HepG2 (cell line): ENCODE data around the gene SLC27A3. TPM values are rescaled to one million over a fixed set of nuclear protein-coding genes. Genes with fewer than 3 reads are reported as not detected.

Experiments used
- HMGXB3 ChIP-seq: sonication (generic); formaldehyde crosslinking; IDR thresholded peaks from 2 replicates; pipeline ENCODE4 v1.4.0; 2020; ENCODE audit warnings: missing genetic modification reagents, borderline replicate concordance
- ZNF143 ChIP-seq: sonication (generic); formaldehyde crosslinking; IDR thresholded peaks from 2 replicates; pipeline ENCODE4 v1.4.0; 2020; ENCODE audit warnings: missing genetic modification reagents
- ZNF33B ChIP-seq: sonication (generic); formaldehyde crosslinking; IDR thresholded peaks from 2 replicates; pipeline ENCODE4 v1.5.1; 2020; ENCODE audit warnings: mild to moderate bottlenecking, missing genetic modification reagents
- ZNF713 ChIP-seq: sonication (generic); formaldehyde crosslinking; IDR thresholded peaks from 2 replicates; pipeline ENCODE4 v1.4.0; 2020; ENCODE audit warnings: mild to moderate bottlenecking, missing genetic modification reagents
- polyA plus RNA-seq, 8 experiments: library from polyadenylated mRNA; depleted of rRNA in 3 of 8; stranded (reverse) in 7 of 8; unstranded in 1 of 8; fragments of >200 nt; fragmentation: Illumina TruSeq in 4 of 8; extraction: Trizol in 4 of 8; gene quantifications; 2 replicates each; pipeline versions ENCODE4 v1.2.1 to v1.2.3, GENCODE V29; 2011 to 2016; ENCODE audit warnings: low read depth in 4 of 8, missing spikeins in 1 of 8, mixed read lengths in 1 of 8; ENCODE audit not compliant: insufficient read depth in 1 of 8
- small RNA-seq, 3 experiments: library from RNA; depleted of rRNA; stranded (forward); fragments of <200 nt; gene quantifications; one replicate each; pipeline ENCODE3, GENCODE V24; 2012; ENCODE audit warnings: low read depth in 2 of 3, low replicate concordance in 1 of 3; ENCODE audit not compliant: insufficient read length in 3 of 3, insufficient read depth in 2 of 3
- total RNA-seq, 5 experiments: library from RNA; depleted of rRNA; stranded (reverse); fragments of >200 nt; fragmentation: Illumina TruSeq; extraction: Trizol; gene quantifications; 2 replicates each; pipeline ENCODE4 v1.2.3, GENCODE V29; 2016; ENCODE audit warnings: low read depth in 1 of 5

SLC27A3 gene
- total and polyA plus RNA-seq, 2 of the 13 experiments (the other 11 are each of a cell fraction or from before 2014, with no cell fraction given): 4.3 to 10.3 TPM

GRCh38 chr1:153827168-153827964 is 52.2 kb downstream of the SLC27A3 start (continued):
- TF ChIP-seq HMGXB3: no peak
- no peak for TF ChIP-seq ZNF713 (CRISPR knock-in tag)
- TF ChIP-seq ZNF143 (CRISPR knock-in tag): no peak
- TF ChIP-seq ZNF33B: no peak

Small RNAs within 50 kb of the gene (small RNA-seq; reads per million reads assigned to genes)
- gene RF00019: 0 reads per million in 3 experiments

Other genes starting within 250 kb of the SLC27A3 start
- 85.0 and 87.3 TPM in 2 replicates for gene S100A6, start 239.4 kb upstream of the SLC27A3 start, total RNA-seq (2016; rRNA removed; fragmentation: Illumina TruSeq; extraction: Trizol)
- 72.9 and 82.2 TPM in 2 replicates for gene S100A6, start 239.4 kb upstream of the SLC27A3 start, polyA plus RNA-seq (2011; rRNA removed)
- gene S100A5, start 234.5 kb upstream of the SLC27A3 start, total RNA-seq (2016; rRNA removed; fragmentation: Illumina TruSeq; extraction: Trizol): not detected in 2 replicates
- gene S100A5, start 234.5 kb upstream of the SLC27A3 start, polyA plus RNA-seq (2011; rRNA removed): not detected in 2 replicates
- gene S100A4, start 229.6 kb upstream of the SLC27A3 start, total RNA-seq (2016; rRNA removed; fragmentation: Illumina TruSeq; extraction: Trizol): 20.2 and 24.5 TPM in 2 replicates
- gene S100A4, start 229.6 kb upstream of the SLC27A3 start, polyA plus RNA-seq (2011; rRNA removed): 9.6 and 12.9 TPM in 2 replicates
- 2.5 and 2.8 TPM in 2 replicates for gene S100A3, start 226.1 kb upstream of the SLC27A3 start, total RNA-seq (2016; rRNA removed; fragmentation: Illumina TruSeq; extraction: Trizol)
- gene S100A3, start 226.1 kb upstream of the SLC27A3 start, polyA plus RNA-seq (2011; rRNA removed): 3.6 and 4.5 TPM in 2 replicates
- 1.2 and 1.4 TPM in 2 replicates for gene S100A2, start 209.6 kb upstream of the SLC27A3 start, total RNA-seq (2016; rRNA removed; fragmentation: Illumina TruSeq; extraction: Trizol)
- 1.2 and 1.4 TPM in 2 replicates for gene S100A2, start 209.6 kb upstream of the SLC27A3 start, polyA plus RNA-seq (2011; rRNA removed)
- 46.0 and 51.2 TPM in 2 replicates for gene S100A16, start 162.3 kb upstream of the SLC27A3 start, total RNA-seq (2016; rRNA removed; fragmentation: Illumina TruSeq; extraction: Trizol)
- 195 and 203 TPM in 2 replicates for gene S100A16, start 162.3 kb upstream of the SLC27A3 start, polyA plus RNA-seq (2011; rRNA removed)
- gene S100A14, start 159.1 kb upstream of the SLC27A3 start, total RNA-seq (2016; rRNA removed; fragmentation: Illumina TruSeq; extraction: Trizol): 1.4 and 2.0 TPM in 2 replicates
- 7.7 and 10.8 TPM in 2 replicates for gene S100A14, start 159.1 kb upstream of the SLC27A3 start, polyA plus RNA-seq (2011; rRNA removed)
- 89.5 and 115 TPM in 2 replicates for gene S100A13, start 147.9 kb upstream of the SLC27A3 start, total RNA-seq (2016; rRNA removed; fragmentation: Illumina TruSeq; extraction: Trizol)
- gene S100A13, start 147.9 kb upstream of the SLC27A3 start, polyA plus RNA-seq (2011; rRNA removed): 172 TPM in 2 replicates
- 120 and 151 TPM in 2 replicates for gene S100A1, start 147.0 kb upstream of the SLC27A3 start, total RNA-seq (2016; rRNA removed; fragmentation: Illumina TruSeq; extraction: Trizol)
- 238 and 251 TPM in 2 replicates for gene S100A1, start 147.0 kb upstream of the SLC27A3 start, polyA plus RNA-seq (2011; rRNA removed)
- 35.4 and 38.0 TPM in 2 replicates for gene CHTOP, start 141.3 kb upstream of the SLC27A3 start, total RNA-seq (2016; rRNA removed; fragmentation: Illumina TruSeq; extraction: Trizol)
- 47.1 and 51.9 TPM in 2 replicates for gene CHTOP, start 141.3 kb upstream of the SLC27A3 start, polyA plus RNA-seq (2011; rRNA removed)
- gene SNAPIN, start 116.7 kb upstream of the SLC27A3 start, total RNA-seq (2016; rRNA removed; fragmentation: Illumina TruSeq; extraction: Trizol): 25.7 and 34.3 TPM in 2 replicates
- 21.7 and 23.9 TPM in 2 replicates for gene SNAPIN, start 116.7 kb upstream of the SLC27A3 start, polyA plus RNA-seq (2011; rRNA removed)
- 366 and 491 TPM in 2 replicates for gene ILF2, start 104.4 kb upstream of the SLC27A3 start, total RNA-seq (2016; rRNA removed; fragmentation: Illumina TruSeq; extraction: Trizol)
- 206 and 292 TPM in 2 replicates for gene ILF2, start 104.4 kb upstream of the SLC27A3 start, polyA plus RNA-seq (2011; rRNA removed)
- gene NPR1, start 96.7 kb upstream of the SLC27A3 start, total RNA-seq (2016; rRNA removed; fragmentation: Illumina TruSeq; extraction: Trizol): not detected in 2 replicates
- gene NPR1, start 96.7 kb upstream of the SLC27A3 start, polyA plus RNA-seq (2011; rRNA removed): not detected in 2 replicates
- gene INTS3, start 47.4 kb upstream of the SLC27A3 start, total RNA-seq (2016; rRNA removed; fragmentation: Illumina TruSeq; extraction: Trizol): 14.7 and 17.2 TPM in 2 replicates
- 27.2 and 28.2 TPM in 2 replicates for gene INTS3, start 47.4 kb upstream of the SLC27A3 start, polyA plus RNA-seq (2011; rRNA removed)
- gene GATAD2B, start 147.6 kb downstream of the SLC27A3 start, total RNA-seq (2016; rRNA removed; fragmentation: Illumina TruSeq; extraction: Trizol): 3.2 and 5.3 TPM in 2 replicates
- gene GATAD2B, start 147.6 kb downstream of the SLC27A3 start, polyA plus RNA-seq (2011; rRNA removed): 5.1 and 5.2 TPM in 2 replicates
- gene DENND4B, start 171.3 kb downstream of the SLC27A3 start, total RNA-seq (2016; rRNA removed; fragmentation: Illumina TruSeq; extraction: Trizol): 8.7 and 15.1 TPM in 2 replicates
- gene DENND4B, start 171.3 kb downstream of the SLC27A3 start, polyA plus RNA-seq (2011; rRNA removed): 20.3 and 24.3 TPM in 2 replicates
- 4.0 and 6.1 TPM in 2 replicates for gene CRTC2, start 183.2 kb downstream of the SLC27A3 start, total RNA-seq (2016; rRNA removed; fragmentation: Illumina TruSeq; extraction: Trizol)
- gene CRTC2, start 183.2 kb downstream of the SLC27A3 start, polyA plus RNA-seq (2011; rRNA removed): 24.2 and 26.7 TPM in 2 replicates
- 47.5 and 78.4 TPM in 2 replicates for gene SLC39A1, start 188.1 kb downstream of the SLC27A3 start, total RNA-seq (2016; rRNA removed; fragmentation: Illumina TruSeq; extraction: Trizol)
- 71.2 and 80.5 TPM in 2 replicates for gene SLC39A1, start 188.1 kb downstream of the SLC27A3 start, polyA plus RNA-seq (2011; rRNA removed)
- gene CREB3L4, start 192.5 kb downstream of the SLC27A3 start, total RNA-seq (2016; rRNA removed; fragmentation: Illumina TruSeq; extraction: Trizol): 7.8 and 9.9 TPM in 2 replicates
- gene CREB3L4, start 192.5 kb downstream of the SLC27A3 start, polyA plus RNA-seq (2011; rRNA removed): 17.4 and 18.7 TPM in 2 replicates
- 66.8 and 99.2 TPM in 2 replicates for gene JTB, start 202.3 kb downstream of the SLC27A3 start, total RNA-seq (2016; rRNA removed; fragmentation: Illumina TruSeq; extraction: Trizol)
- 90.3 and 96.7 TPM in 2 replicates for gene JTB, start 202.3 kb downstream of the SLC27A3 start, polyA plus RNA-seq (2011; rRNA removed)
- gene RAB13, start 210.9 kb downstream of the SLC27A3 start, total RNA-seq (2016; rRNA removed; fragmentation: Illumina TruSeq; extraction: Trizol): 24.7 and 28.7 TPM in 2 replicates
- gene RAB13, start 210.9 kb downstream of the SLC27A3 start, polyA plus RNA-seq (2011; rRNA removed): 15.9 and 16.0 TPM in 2 replicates
- 3,737 and 4,047 TPM in 2 replicates for gene RPS27, start 215.4 kb downstream of the SLC27A3 start, total RNA-seq (2016; rRNA removed; fragmentation: Illumina TruSeq; extraction: Trizol)
- 9,964 and 10,356 TPM in 2 replicates for gene RPS27, start 215.4 kb downstream of the SLC27A3 start, polyA plus RNA-seq (2011; rRNA removed)